Adrenal gland (tissue), 12 donors: ENCODE results near the gene DPEP1. TPM values are rescaled to one million over a fixed set of nuclear protein-coding genes. Genes with fewer than 3 reads are reported as not detected.

Source experiments
- DNase-seq, 7 donors: peaks; one replicate each; pipeline ENCODE4 v3.0.0-alpha.2; 2019 to 2020
- H3K27ac ChIP-seq, 5 donors: fragments of 200-600 bp; sonication (generic) in 4 of 5; 1 replicate in 3 of 5; 2 replicates in 2 of 5; pipeline versions ENCODE4 v1.5.1 to v1.8.0; 2016 to 2020; ENCODE audit warnings: mild to moderate bottlenecking in 1 of 5
- H3K27me3 ChIP-seq: fragments of 200-600 bp; 2 replicates; pipeline ENCODE4 v1.8.0; 2021
- H3K36me3 ChIP-seq, 2 donors: fragments of 200-600 bp; replicated peaks in 1 of 2; 1 replicate in 1 of 2; 2 replicates in 1 of 2; pipeline versions ENCODE4 v1.5.1 to v1.8.0; 2018 to 2022
- H3K4me1 ChIP-seq, 2 donors: fragments of 200-600 bp; replicated peaks in 1 of 2; 1 replicate in 1 of 2; 2 replicates in 1 of 2; pipeline versions ENCODE4 v1.5.1 to v1.8.0; 2018 to 2021
- H3K4me3 ChIP-seq, 4 donors: fragments of 200-600 bp; sonication (generic) in 3 of 4; one replicate each; pipeline ENCODE4 v1.5.1; 2016 to 2018
- H3K9me3 ChIP-seq, 3 donors: fragments of 200-600 bp; sonication (generic) in 1 of 3; replicated peaks in 1 of 3; 1 replicate in 2 of 3; 2 replicates in 1 of 3; pipeline versions ENCODE4 v1.5.1 to v1.8.0; 2016 to 2021
- CTCF ChIP-seq, 6 experiments: fragments of 450-650 bp in 4 of 6; fragments of 200-600 bp in 2 of 6; sonication (generic) in 1 of 6; IDR thresholded peaks; 1 replicate in 5 of 6; 2 replicates in 1 of 6; pipeline versions ENCODE4 v1.5.1 to v1.8.0; 2016 to 2021; ENCODE audit warnings: antibody characterized with exemption in 6 of 6, mild to moderate bottlenecking in 2 of 6, moderate library complexity in 1 of 6
- POLR2A ChIP-seq, 2 donors: fragments of 450-650 bp; IDR thresholded peaks; one replicate each; pipeline ENCODE4 v1.6.1; 2017; ENCODE audit warnings: antibody characterized with exemption in 2 of 2, mild to moderate bottlenecking in 2 of 2, moderate library complexity in 1 of 2
- whole genome bisulfite sequencing, 4 donors: extraction: QIAGEN DNeasy Blood & Tissue Kit in 2 of 4; methylation state at CpG; one replicate each; pipeline versions ENCODE4 v1.1.5 to v1.1.7; 2013 to 2017; 5-methylcytosine and 5-hydroxymethylcytosine counted together
- intact Hi-C, 2 donors: fragments of 100-400 bp; cut with DNase I; formaldehyde crosslinking; loops; one replicate each; pipeline versions ENCODE4 v1.14.1 to v1.15.0; 2022 to 2023
- polyA plus RNA-seq, 3 donors: library from polyadenylated mRNA; stranded (reverse); fragments of 200-250 nt in 2 of 3; fragments of 350-450 nt in 1 of 3; fragmentation: Illumina TruSeq in 1 of 3; extraction: RNeasy Lipid Tissue Mini Kit (QIAGEN cat#74804) in 1 of 3; gene quantifications; one replicate each; pipeline ENCODE4 v1.2.3, GENCODE V29; 2013 to 2014
- total RNA-seq, 9 donors: library from RNA; depleted of rRNA in 4 of 9; stranded (reverse); fragments of >200 nt in 4 of 9; fragments of 120-200 nt in 1 of 9; fragmentation: NEBNext Ultra II Directional in 1 of 9; extraction: Animal tissue kit (Norgen Biotek cat#: 25700) in 1 of 9; gene quantifications; one replicate each; pipeline versions ENCODE4 v1.1.0 to v1.2.4, GENCODE V29; 2013 to 2023
- donor health status: healthy with polysubstance abuse.
- donor health status: Bipolar disorder and iron deficiency.
- donor health status: DM: yes; HTN: yes; CAD: no.
- donor health status: DM: no; HTN: no; CAD: no.
- donor health status: DM: no; HTN: no; CAD: no.
- donor health status: DM: yes; HTN: yes; CAD: no.

Gene DPEP1
- total and polyA plus RNA-seq, 12 donors, result 0.44 to 27.3 (median 4.5) TPM

DNA sequence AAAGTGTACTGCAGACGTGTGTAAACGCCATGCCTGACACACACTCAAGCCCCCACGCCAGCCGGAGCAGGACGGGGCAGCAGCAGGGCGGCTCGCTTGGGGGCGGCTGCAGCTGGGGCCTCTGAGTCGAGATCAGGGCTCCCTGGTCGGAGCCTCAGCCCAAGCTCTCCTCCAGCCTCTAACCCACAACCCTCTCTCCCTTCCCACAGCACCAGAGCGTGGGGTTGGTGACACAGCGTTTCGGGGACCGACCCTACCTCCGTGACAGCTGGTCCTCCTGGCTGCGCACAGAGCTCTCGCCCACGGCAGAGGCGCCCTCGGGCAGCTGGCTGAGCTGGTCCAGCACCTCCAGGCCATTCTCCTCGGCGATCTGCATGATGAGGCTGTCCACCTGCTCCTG is 32.8 kb downstream of the DPEP1 start:
- Histone ChIP-seq H3K27ac (no peak overlapping the region), H3K9me3 (no peaks in the 10 kb centered on the region), H3K27me3 (no peaks in the 10 kb centered on the region), H3K4me3 (no peak overlapping the region), H3K4me1 (no peaks in the 10 kb centered on the region), H3K36me3 (peaks cover 0 to 35% of the 10 kb centered on the region in 2 donors)
- WGBS, 4 donors, result 93 to 95% (median 95%) methylated on average over 10 to 22 of the region's 22 CpGs
- TF ChIP-seq CTCF (IDR thresholded peaks at IDR 0.05) (no peak), POLR2A (IDR thresholded peaks at IDR 0.05) (no peak)
- intact Hi-C loops, result loop anchor here in 1 of 2 donors (10.0 kb wide), 1 partner anchor 411 kb away; no protein-coding TSS in a partner anchor
- DNase-seq, result no peak

- no peak for DNase-seq
- no peaks in the 10 kb centered on the region for H3K4me1 ChIP-seq
- no peak for TF ChIP-seq POLR2A (IDR thresholded peaks at IDR 0.05)
- TF ChIP-seq CTCF (IDR thresholded peaks at IDR 0.05), result no peak
- 89 to 92% (median 90%) methylated on average over 9 to 12 of the region's 12 CpGs for WGBS, 4 donors
- no peak overlapping the region for H3K27ac ChIP-seq
- H3K36me3 ChIP-seq, result peaks cover 0 to 41% of the 10 kb centered on the region in 2 donors
- H3K9me3 ChIP-seq, result no peaks in the 10 kb centered on the region
- no peaks in the 10 kb centered on the region for H3K27me3 ChIP-seq
- intact Hi-C loops, result loop anchor here in 1 of 2 donors (10.0 kb wide), 1 partner anchor 412 kb away; no protein-coding TSS in a partner anchor
- no peak overlapping the region for H3K4me3 ChIP-seq
Observed at GRCh38 chr16:89646906-89647305, 33.5 kb downstream of the DPEP1 start.

- WGBS, 4 donors, result 89 to 91% (median 89%) methylated on average over 10 to 15 of the region's 15 CpGs
- no peak overlapping the region for H3K4me3 ChIP-seq
- intact Hi-C loops, result no loop called here
- peaks cover 2 to 8% of the 10 kb centered on the region in 2 donors for H3K4me1 ChIP-seq
- no peaks in the 10 kb centered on the region for H3K27me3 ChIP-seq
- peaks cover 0 to 19% of the 10 kb centered on the region in 2 donors for H3K36me3 ChIP-seq
- no peak overlapping the region for H3K27ac ChIP-seq
- no peak for TF ChIP-seq POLR2A (IDR thresholded peaks at IDR 0.05)
- TF ChIP-seq CTCF (IDR thresholded peaks at IDR 0.05), result no peak
- H3K9me3 ChIP-seq, result no peaks in the 10 kb centered on the region
- peak in 1 of 7 donors; percentile 58 for DNase-seq
Observed at GRCh38 chr16:89651584-89651983, 38.1 kb downstream of the DPEP1 start.

DNA sequence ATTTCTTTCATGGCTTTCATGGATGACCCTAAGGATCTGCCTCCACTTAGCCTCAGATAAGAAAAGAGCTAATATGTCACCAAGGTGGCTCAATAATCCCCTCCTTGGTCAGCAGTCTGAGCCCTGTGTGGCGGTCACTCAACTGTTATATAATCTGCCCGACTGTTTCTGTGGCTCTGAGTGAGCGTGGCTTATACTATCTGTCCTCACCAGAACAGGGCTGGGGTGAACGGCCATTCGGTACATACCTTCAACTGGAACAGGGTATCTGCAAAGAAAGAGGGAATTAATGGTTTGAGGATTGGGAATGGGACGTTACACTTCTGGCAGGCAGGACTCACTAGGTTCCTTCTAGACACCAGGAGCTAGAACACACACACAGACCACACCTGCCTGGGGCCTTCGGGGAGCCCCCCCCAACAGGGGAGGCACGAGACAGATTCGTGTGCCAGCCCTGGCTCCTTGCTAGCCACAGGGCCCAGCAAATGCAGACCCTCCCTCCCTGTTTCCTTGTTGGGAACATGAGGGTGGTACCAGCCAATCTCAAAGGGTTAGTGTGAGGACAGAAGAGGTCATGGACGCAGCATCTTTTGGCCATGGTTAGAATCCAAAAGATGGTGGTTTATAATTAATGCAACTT is 40.3 kb downstream of the DPEP1 start:
- Histone ChIP-seq H3K36me3 (peaks cover 0 to 12% of the 10 kb centered on the region in 2 donors), H3K4me1 (peaks cover 10 to 16% of the 10 kb centered on the region in 2 donors), H3K4me3 (no peak overlapping the region), H3K9me3 (no peaks in the 10 kb centered on the region), H3K27me3 (no peaks in the 10 kb centered on the region), H3K27ac (no peak overlapping the region)
- WGBS, 4 donors, result 87 to 89% (median 88%) methylated on average over 9 to 10 of the region's 10 CpGs
- intact Hi-C loops, result no loop called here
- TF ChIP-seq POLR2A (IDR thresholded peaks at IDR 0.05) (no peak), CTCF (IDR thresholded peaks at IDR 0.05) (no peak)
- no peak for DNase-seq
